ENCODE results near the gene ZKSCAN8. TPM values are rescaled to one million over a fixed set of nuclear protein-coding genes. Genes with fewer than 3 reads are reported as not detected.
A peak's percentile ranks its signal among the peaks of the same experiment; 100 is the strongest.

The ZKSCAN8 gene
- total and polyA plus RNA-seq, 2 donors (not counting 3 experiments of a cell fraction or from before 2014, with no cell fraction given), result 9.4 to 19.7 TPM

DNA sequence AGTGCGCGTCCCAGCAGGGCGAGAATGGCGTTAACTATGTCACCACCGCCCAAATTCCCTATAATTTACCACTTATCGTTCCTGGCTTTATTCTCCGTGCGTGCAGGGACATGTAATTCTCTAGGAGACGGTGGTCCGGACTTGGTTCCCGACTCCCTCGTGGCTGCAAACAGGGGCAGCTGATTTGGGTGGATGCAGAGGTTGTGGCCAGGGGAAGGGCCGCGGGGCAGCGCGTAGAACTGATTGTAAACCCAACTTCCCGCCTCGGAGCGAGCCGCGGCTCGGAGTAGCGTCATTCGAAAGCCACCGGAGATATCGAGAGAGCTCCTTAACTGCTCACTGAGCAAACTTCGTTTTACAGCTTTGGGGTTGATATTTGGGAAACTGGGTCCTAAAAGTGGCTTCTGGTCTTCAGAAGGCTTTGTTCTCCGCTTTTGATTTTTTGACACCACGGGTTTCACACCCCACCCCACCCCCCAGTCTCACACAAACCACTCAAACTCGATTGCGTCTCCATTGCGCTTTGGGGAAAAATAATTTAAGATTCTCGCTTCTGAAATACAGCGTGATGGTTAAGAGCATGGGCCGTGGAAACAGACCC, 65.9 kb downstream of the ZKSCAN8 start:
- no peak overlapping the region for H3K9ac ChIP-seq (replicated peaks; ENCODE audit: extremely low read depth, insufficient read depth, low read length)
- BruUV-seq (replicated peaks), result no TSS peak
- ChIA-PET CTCF (interaction anchor here (0.9 to 1.6 kb wide), 5 partner anchors 11 to 67 kb away, joined by 3 to 4 read pairs (median 3); partner anchors contain the start of gene ZKSCAN8), POLR2A (interaction anchor here (1.5 kb wide), 1 partner anchor 66 kb away, joined by 4 read pairs; the partner anchor contains the start of gene ZKSCAN8)
- TF ChIP-seq POLR2A (IDR thresholded peaks at IDR 0.05; ENCODE audit: low read depth, low read length) (no peak), MAX (IDR thresholded peaks at IDR 0.05; ENCODE audit: insufficient read depth, insufficient read length) (no peak), EZH2 (IDR thresholded peaks at IDR 0.05; ENCODE audit: borderline replicate concordance, low read depth, low read length, severe bottlenecking) (peak; percentile 81), JUN (IDR thresholded peaks at IDR 0.05; ENCODE audit: borderline replicate concordance, insufficient read depth, insufficient read length, low read depth) (no peak), POLR2AphosphoS5 (IDR thresholded peaks at IDR 0.05; ENCODE audit: insufficient read depth, low read depth, low read length) (no peak), GATA2 (IDR thresholded peaks at IDR 0.05; ENCODE audit: insufficient read depth, insufficient read length, low read depth, low read length) (no peak), MYC (IDR thresholded peaks at IDR 0.05; ENCODE audit: low read depth, low read length) (no peak)
- TF ChIP-seq, protein P1, sequence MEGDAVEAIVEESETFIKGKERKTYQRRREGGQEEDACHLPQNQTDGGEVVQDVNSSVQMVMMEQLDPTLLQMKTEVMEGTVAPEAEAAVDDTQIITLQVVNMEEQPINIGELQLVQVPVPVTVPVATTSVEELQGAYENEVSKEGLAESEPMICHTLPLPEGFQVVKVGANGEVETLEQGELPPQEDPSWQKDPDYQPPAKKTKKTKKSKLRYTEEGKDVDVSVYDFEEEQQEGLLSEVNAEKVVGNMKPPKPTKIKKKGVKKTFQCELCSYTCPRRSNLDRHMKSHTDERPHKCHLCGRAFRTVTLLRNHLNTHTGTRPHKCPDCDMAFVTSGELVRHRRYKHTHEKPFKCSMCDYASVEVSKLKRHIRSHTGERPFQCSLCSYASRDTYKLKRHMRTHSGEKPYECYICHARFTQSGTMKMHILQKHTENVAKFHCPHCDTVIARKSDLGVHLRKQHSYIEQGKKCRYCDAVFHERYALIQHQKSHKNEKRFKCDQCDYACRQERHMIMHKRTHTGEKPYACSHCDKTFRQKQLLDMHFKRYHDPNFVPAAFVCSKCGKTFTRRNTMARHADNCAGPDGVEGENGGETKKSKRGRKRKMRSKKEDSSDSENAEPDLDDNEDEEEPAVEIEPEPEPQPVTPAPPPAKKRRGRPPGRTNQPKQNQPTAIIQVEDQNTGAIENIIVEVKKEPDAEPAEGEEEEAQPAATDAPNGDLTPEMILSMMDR (IDR thresholded peaks at IDR 0.05; ENCODE audit: extremely low read depth in 1 of 2, insufficient read depth in 1 of 2, low read depth in 1 of 2, low read length in 2 of 2), result no peak
- peaks cover 39 to 81% of the 10 kb centered on the region in 2 experiments for H3K27me3 ChIP-seq (ENCODE audit: control insufficient read depth in 2 of 2, insufficient read depth in 2 of 2, low read length in 2 of 2)
- dilution Hi-C loops (cut with MboI; ENCODE audit: extremely low pct_ligation_motif_present, low sequenced_read_pairs) (no loop called here), intact Hi-C loops (cut with micrococcal nuclease) (loop anchor here (1.0 kb wide), 1 partner anchor 66 kb away; the partner anchor contains the start of gene ZKSCAN8)
- no peaks in the 10 kb centered on the region for H3K9me1 ChIP-seq (replicated peaks; ENCODE audit: control insufficient read depth, extremely low read depth, insufficient read depth, low read length)
- H3K9me3 ChIP-seq (replicated peaks; ENCODE audit: control insufficient read depth, insufficient read depth, low read length), result no peaks in the 10 kb centered on the region
- H3K4me1 ChIP-seq (ENCODE audit: control insufficient read depth, extremely low read depth, insufficient read depth, low read length), result peaks cover 21% of the 10 kb centered on the region
- H2AFZ ChIP-seq (ENCODE audit: low read depth, low read length), result peak overlapping the region; percentile 61
- FAIRE-seq, result peak; percentile 61
- H3K27ac ChIP-seq (ENCODE audit: insufficient read depth, low read depth, low read length), result no peak overlapping the region
- peak overlapping the region; percentile 33 to 49 (median 33) for H3K4me3 ChIP-seq (replicated peaks in 1 of 3; ENCODE audit: insufficient read depth in 1 of 3, low read depth in 1 of 3, low read length in 3 of 3)
- H3K36me3 ChIP-seq (ENCODE audit: control insufficient read depth in 2 of 2, extremely low read depth in 1 of 2, insufficient read depth in 2 of 2, low read length in 2 of 2), result no peaks in the 10 kb centered on the region
- peak overlapping the region; percentile 96 for H3K4me2 ChIP-seq (ENCODE audit: insufficient read depth, low read length)
- no peaks in the 10 kb centered on the region for H3K79me2 ChIP-seq (ENCODE audit: control insufficient read depth, insufficient read depth, low read length)
- H4K20me1 ChIP-seq (replicated peaks; ENCODE audit: control insufficient read depth, extremely low read depth, insufficient read depth, low read length), result no peaks in the 10 kb centered on the region
- DNase-seq (ENCODE audit: low read depth, low spot score), result peak; percentile 49

All from endothelial cell of umbilical vein (primary cell).